ENCODE results near the gene TNS1. TPM values are rescaled to one million over a fixed set of nuclear protein-coding genes. Genes with fewer than 3 reads are reported as not detected.

TNS1 gene
- polyA plus RNA-seq, 3 donors = 60.6 to 72.4 (median 62.7) TPM

GRCh38 chr2:217877866-217878265 is 124.9 kb downstream of the TNS1 start:
- no peak for DNase-seq (ENCODE audit: extremely low read depth in 1 of 11, low read depth in 9 of 11, low spot score in 4 of 11)

- DNase-seq (ENCODE audit: extremely low read depth in 1 of 11, low read depth in 9 of 11, low spot score in 4 of 11) = no peak
Measured at GRCh38 chr2:217876253-217876570, 126.6 kb downstream of the TNS1 start.

GRCh38 chr2:217875556-217876252 is 127.1 kb downstream of the TNS1 start:
- no peak for DNase-seq (ENCODE audit: extremely low read depth in 1 of 11, low read depth in 9 of 11, low spot score in 4 of 11)

DNA sequence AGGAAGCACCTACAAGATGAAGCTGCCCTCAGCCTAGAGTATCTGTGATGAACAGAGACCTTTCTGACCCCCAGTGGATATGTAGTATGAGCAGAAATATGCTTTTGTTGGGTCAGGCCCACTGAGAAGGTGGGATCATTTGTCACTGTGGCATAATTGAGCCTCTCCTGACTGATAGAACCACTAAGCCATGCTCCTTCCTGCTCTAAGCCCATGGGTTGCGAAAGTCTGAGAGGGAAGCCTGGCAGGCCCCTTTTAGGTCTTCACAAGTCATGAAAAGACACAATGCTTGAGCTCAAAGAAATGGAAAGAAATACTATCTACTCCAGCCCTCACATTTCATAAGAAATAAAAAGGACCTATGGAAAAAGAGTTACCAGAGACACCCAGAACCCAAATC is 127.7 kb downstream of the TNS1 start:
- no peak for DNase-seq (ENCODE audit: extremely low read depth in 1 of 11, low read depth in 9 of 11, low spot score in 4 of 11)

GRCh38 chr2:217873371-217873770 is 129.4 kb downstream of the TNS1 start:
- no peak for DNase-seq (ENCODE audit: extremely low read depth in 1 of 11, low read depth in 9 of 11, low spot score in 4 of 11)

GRCh38 chr2:217872319-217872718 is 130.5 kb downstream of the TNS1 start:
- no peak for DNase-seq (ENCODE audit: extremely low read depth in 1 of 11, low read depth in 9 of 11, low spot score in 4 of 11)

DNA sequence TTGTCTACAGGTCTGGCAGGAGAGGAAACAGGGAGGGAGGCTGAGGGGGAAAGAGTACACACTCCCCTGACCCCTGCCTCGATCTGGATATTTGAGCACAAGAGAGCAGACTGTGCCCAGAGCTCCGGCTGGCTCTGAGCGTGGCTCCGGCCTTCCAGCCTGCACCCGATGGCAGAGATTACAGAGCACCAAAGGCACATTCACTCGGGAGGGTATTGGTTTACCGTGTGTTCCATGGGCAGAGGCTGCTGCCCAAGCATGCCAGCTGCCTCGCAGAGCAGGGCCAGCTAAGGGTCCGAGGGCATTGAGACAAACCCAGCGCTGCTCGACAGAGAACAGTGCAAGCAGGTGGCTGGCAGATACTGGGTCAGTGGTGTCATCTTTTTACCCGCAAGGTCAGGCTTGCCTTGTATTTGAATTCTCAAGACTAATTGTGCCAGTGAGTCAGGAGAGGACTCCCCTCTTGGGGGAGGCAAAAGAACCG is 132.2 kb downstream of the TNS1 start:
- DNase-seq (ENCODE audit: extremely low read depth in 1 of 11, low read depth in 9 of 11, low spot score in 4 of 11) = no peak

DNA sequence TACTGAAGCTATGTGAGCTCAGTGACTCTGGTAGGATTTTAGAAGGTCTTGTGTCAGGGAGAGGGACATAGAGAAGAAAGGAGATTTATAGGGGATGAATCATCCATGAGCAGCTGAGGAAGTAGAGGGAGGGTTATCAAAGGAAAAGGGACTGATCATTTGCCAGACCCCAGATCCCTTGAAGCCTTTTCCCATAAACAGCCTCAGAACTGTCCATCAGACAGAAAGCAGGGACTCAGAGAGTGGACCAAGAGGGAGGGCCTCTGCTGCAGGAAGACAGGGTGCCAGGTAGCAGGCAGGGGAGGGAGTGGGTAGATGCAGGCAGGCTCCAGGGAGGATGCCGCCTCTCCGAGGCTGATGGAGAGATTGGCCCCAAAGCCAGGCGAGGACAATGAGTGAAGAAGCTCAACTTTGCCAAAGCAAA is 133.9 kb downstream of the TNS1 start:
- DNase-seq (ENCODE audit: extremely low read depth in 1 of 11, low read depth in 9 of 11, low spot score in 4 of 11) = no peak

- DNase-seq (ENCODE audit: extremely low read depth in 1 of 11, low read depth in 9 of 11, low spot score in 4 of 11) = no peak
Measured at GRCh38 chr2:217868265-217868892, 134.4 kb downstream of the TNS1 start.

- DNase-seq (ENCODE audit: extremely low read depth in 1 of 11, low read depth in 9 of 11, low spot score in 4 of 11) = peak in 5 of 11 donors; percentile 33 to 69 (median 65)
Measured at GRCh38 chr2:217866457-217866856, 136.3 kb downstream of the TNS1 start.

DNA sequence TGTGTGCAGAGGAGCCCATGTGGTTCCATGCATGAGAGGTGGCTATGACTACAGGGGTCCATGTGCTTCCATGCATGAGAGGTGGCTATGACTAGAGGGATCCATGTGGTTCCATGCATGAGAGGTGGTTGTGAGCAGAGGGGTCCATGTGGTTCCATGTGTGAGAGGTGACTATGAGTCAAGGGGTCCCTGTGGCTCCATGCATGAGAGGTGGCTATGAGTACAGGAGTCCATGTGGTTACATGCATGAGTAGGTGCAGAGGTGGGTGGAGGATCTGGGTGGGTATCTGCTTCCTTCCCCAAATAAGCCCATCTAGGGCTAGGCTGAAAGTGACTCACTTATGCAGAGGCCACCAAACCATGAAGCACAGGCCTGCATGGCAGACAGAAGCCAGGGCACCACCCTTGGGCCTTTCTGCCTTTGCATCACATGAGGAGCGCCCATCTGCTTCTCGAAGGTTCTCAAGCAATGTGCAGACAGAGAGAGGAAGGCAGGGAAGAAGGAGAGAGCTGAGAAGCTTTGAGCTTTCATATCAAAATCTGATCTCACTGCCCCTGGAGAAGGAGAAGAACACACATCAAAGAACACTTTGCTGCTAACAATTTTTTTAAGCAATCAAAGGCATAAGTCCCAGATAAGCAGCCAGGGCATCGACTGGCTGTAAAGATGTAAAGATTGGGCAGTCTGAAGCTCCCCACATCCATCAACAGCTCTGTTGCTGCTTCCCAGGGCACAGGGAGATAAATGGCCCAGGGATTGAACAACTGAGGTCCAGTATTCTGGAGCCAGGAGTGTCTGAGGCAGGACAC is 137.6 kb downstream of the TNS1 start:
- DNase-seq (ENCODE audit: extremely low read depth in 1 of 11, low read depth in 9 of 11, low spot score in 4 of 11) = no peak

GRCh38 chr2:217863883-217864282 is 138.9 kb downstream of the TNS1 start:
- no peak for DNase-seq (ENCODE audit: extremely low read depth in 1 of 11, low read depth in 9 of 11, low spot score in 4 of 11)

DNA sequence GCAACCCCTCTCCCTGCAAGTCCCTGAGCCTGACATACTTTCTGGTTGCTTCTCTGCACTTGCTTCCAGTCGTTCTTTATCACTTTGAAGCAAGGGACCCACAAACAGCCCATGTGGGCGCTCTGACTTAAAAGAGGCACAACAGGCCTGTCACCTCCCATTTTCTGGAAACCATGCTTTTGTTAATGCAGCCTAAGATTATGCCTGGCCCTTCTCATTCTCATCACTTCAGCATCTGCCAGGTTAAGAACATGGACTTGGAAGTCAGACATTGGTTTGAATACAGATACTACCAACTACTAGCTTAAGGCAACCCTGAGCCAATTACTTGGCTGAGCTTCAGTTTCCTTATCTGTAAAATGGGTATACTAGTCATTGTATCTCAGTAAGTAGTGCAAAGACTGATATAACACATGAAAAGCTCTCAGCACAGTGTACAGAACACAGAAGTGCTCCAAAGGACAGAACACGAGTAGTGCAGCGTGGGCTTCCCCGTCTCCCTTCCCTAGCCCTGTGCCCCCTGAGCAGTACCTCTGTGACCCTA is 141.4 kb downstream of the TNS1 start:
- no peak for DNase-seq (ENCODE audit: extremely low read depth in 1 of 11, low read depth in 9 of 11, low spot score in 4 of 11)

DNA sequence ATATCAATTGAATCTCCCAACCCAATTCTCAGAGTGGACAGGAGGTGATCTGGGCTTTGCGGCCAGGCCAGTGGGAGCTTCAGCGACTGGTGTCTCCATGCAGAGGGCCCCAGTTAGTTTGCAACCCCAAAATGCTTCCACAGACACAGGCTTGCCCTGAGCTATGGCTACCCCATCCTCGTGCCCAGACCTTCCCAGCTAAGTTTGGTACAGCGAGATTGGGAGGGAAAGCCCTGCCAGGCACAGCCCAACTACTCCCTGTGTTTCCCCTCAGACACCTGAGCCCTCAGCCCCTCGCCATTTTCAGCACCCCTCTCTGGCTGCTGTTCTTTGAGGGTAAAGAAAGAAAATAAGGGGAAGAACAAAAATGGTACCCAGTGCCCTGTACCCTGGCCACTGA is 142.9 kb downstream of the TNS1 start:
- DNase-seq (ENCODE audit: extremely low read depth in 1 of 11, low read depth in 9 of 11, low spot score in 4 of 11) = no peak

DNA sequence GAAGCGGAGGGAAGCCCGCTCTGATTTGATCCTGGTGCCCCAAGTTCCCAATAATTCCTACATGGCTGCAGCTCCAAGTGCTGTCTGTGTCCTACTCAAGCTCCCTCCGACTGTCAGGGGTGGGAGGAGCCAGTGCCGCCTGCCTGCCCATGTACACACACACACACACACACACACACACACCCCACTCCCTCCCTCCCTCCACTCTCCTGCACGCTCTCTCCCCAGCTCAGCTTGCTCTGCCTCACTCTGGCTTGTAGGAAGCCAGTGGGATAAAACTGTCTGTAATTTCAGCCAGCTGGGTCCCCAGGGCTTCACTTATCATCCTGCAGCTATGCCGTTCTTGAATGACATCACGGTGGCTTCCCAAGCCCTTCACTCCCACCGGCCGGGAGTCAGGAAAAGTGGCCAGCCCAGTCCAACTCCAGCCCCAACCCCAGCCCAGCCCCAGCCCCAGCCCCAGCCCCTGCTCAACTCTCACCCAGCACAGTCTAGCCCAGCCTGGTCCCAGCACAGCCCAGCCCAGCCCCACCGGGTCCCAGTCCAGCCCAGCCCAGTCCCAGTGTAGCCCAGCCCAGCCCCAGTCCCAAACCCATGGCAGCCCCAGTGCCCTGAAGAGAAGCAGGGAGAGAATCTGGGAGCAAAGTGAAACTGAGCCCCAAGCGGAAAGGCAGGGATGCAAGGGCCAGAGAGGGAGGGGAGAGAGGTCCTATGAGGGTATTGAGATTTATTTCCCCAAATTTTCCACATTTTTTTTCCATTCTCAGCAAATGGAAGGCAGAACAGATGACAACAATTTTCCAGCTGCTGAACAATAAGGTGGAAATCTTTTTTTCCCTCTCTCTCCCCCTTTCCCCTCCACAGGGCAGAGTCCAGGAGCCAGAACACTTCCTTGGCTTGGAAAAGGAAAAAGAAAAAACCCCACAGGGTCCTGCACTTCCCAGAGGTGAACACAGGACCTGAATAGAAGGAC is 144.0 kb downstream of the TNS1 start:
- peak; percentile 82 to 94 (median 89) for DNase-seq (ENCODE audit: extremely low read depth in 1 of 11, low read depth in 9 of 11, low spot score in 4 of 11)

GRCh38 chr2:217857624-217858506 is 144.9 kb downstream of the TNS1 start:
- no peak for DNase-seq (ENCODE audit: extremely low read depth in 1 of 11, low read depth in 9 of 11, low spot score in 4 of 11)

GRCh38 chr2:217856871-217857270 is 145.9 kb downstream of the TNS1 start:
- DNase-seq (ENCODE audit: extremely low read depth in 1 of 11, low read depth in 9 of 11, low spot score in 4 of 11) = no peak

GRCh38 chr2:217856159-217856558 is 146.6 kb downstream of the TNS1 start:
- DNase-seq (ENCODE audit: extremely low read depth in 1 of 11, low read depth in 9 of 11, low spot score in 4 of 11) = no peak

Data from renal cortex interstitium (tissue), 11 donors.